ENCODE measurements around the gene CNR2. TPM values are rescaled to one million over a fixed set of nuclear protein-coding genes. Genes with fewer than 3 reads are reported as not detected.

The CNR2 gene
- total and polyA plus RNA-seq, 12 donors: 0.06 to 0.09 (median 0.08) TPM; not detected in 9

- H3K36me3 ChIP-seq (replicated peaks in 1 of 2): no peaks in the 10 kb centered on the region
- no peaks in the 10 kb centered on the region for H3K9me3 ChIP-seq (replicated peaks in 1 of 3)
- intact Hi-C loops (cut with DNase I): no loop called here
- H3K4me3 ChIP-seq: no peak overlapping the region
- H3K27ac ChIP-seq: no peak overlapping the region
- TF ChIP-seq, protein P1, sequence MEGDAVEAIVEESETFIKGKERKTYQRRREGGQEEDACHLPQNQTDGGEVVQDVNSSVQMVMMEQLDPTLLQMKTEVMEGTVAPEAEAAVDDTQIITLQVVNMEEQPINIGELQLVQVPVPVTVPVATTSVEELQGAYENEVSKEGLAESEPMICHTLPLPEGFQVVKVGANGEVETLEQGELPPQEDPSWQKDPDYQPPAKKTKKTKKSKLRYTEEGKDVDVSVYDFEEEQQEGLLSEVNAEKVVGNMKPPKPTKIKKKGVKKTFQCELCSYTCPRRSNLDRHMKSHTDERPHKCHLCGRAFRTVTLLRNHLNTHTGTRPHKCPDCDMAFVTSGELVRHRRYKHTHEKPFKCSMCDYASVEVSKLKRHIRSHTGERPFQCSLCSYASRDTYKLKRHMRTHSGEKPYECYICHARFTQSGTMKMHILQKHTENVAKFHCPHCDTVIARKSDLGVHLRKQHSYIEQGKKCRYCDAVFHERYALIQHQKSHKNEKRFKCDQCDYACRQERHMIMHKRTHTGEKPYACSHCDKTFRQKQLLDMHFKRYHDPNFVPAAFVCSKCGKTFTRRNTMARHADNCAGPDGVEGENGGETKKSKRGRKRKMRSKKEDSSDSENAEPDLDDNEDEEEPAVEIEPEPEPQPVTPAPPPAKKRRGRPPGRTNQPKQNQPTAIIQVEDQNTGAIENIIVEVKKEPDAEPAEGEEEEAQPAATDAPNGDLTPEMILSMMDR (IDR thresholded peaks at IDR 0.05): no peak
- no peak for TF ChIP-seq POLR2A (IDR thresholded peaks at IDR 0.05)
- peaks cover 5 to 12% of the 10 kb centered on the region in 2 donors for H3K4me1 ChIP-seq (replicated peaks in 1 of 2)
- no peaks in the 10 kb centered on the region for H3K27me3 ChIP-seq
- DNase-seq: no peak
- 41 to 70% (median 50%) methylated on average over 3 of the region's 3 CpGs for WGBS, 4 donors
Measured at GRCh38 chr1:23896491-23896890, 16.7 kb downstream of the CNR2 start.

DNA sequence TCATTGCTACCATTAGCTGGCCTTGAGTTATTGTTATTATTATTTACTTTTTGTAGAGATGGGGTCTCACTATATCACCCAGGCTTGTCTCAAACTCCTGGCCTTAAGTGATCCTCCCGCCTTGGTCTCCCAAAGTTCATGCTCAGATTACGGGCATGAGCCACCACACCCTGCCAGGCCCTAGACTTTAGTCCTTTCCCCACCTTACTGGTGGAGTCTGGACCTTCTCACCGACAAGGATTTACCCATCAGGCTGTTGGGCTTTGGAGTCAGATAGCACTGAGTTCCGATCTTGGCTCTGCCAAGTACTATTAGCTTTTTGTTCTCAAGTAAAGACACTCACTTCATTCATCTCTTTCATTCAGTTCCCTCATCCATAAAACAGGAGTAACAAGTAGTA is 17.2 kb downstream of the CNR2 start:
- no peaks in the 10 kb centered on the region for H3K36me3 ChIP-seq (replicated peaks in 1 of 2)
- intact Hi-C loops (cut with DNase I): no loop called here
- WGBS, 4 donors: 69 to 78% (median 72%) methylated on average over 4 of the region's 4 CpGs
- DNase-seq: no peak
- TF ChIP-seq, protein P1 (IDR thresholded peaks at IDR 0.05): no peak
- no peak for TF ChIP-seq POLR2A (IDR thresholded peaks at IDR 0.05)
- H3K9me3 ChIP-seq (replicated peaks in 1 of 3): no peaks in the 10 kb centered on the region
- H3K4me3 ChIP-seq: no peak overlapping the region
- H3K27me3 ChIP-seq: no peaks in the 10 kb centered on the region
- H3K4me1 ChIP-seq (replicated peaks in 1 of 2): peaks cover 5 to 12% of the 10 kb centered on the region in 2 donors
- no peak overlapping the region for H3K27ac ChIP-seq

DNA sequence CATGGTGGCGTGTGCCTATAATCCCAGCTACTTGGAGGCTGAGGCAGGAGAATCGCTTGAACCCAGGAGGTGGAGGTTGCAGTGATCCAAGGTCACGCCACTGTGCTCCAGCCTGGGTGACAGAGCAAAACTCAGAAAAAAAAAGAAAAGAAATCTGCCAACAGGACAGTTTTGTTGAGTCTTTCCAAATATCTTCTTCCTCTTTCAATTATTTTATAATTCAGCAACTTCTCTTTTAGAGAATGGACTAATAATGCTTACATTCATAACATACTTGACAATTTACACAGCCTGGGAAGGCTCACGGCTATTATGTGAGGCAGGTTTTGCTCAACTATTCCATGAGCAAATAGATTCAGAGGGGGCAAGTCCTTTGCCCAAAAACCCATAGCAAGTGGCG is 18.1 kb downstream of the CNR2 start:
- Histone ChIP-seq H3K36me3 (replicated peaks in 1 of 2) (no peaks in the 10 kb centered on the region), H3K4me1 (replicated peaks in 1 of 2) (peaks cover 5 to 12% of the 10 kb centered on the region in 2 donors), H3K27ac (peak overlapping the region in 1 of 5 donors; percentile 34), H3K9me3 (replicated peaks in 1 of 3) (no peaks in the 10 kb centered on the region), H3K27me3 (no peaks in the 10 kb centered on the region), H3K4me3 (no peak overlapping the region)
- TF ChIP-seq, protein P1 (IDR thresholded peaks at IDR 0.05): no peak
- TF ChIP-seq POLR2A (IDR thresholded peaks at IDR 0.05): no peak
- 71 to 82% (median 76%) methylated on average over 5 of the region's 5 CpGs for WGBS, 4 donors
- intact Hi-C loops (cut with DNase I): no loop called here
- DNase-seq: no peak

DNA sequence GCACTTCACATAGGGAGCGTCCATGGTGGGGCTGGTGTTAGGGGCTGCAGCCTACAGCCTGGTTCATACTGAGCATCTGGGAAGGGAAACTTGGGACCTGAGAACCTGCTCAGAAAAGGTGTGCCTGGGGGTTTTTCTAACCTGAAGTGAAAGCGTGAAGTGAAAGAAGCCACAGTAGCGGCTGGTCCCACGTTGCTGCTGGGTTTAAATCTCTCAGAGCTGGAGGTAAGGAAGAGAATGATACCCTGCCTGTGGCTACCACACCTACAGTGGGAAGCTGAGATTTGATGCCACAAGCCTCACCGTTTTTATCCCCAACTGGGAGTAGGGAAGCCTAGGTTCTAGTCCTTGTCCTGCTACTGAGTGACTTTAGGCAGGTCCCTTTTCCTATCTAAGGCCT is 24.1 kb downstream of the CNR2 start:
- DNase-seq: no peak
- intact Hi-C loops (cut with DNase I): no loop called here
- no peaks in the 10 kb centered on the region for H3K9me3 ChIP-seq (replicated peaks in 1 of 3)
- no peak overlapping the region for H3K27ac ChIP-seq
- no peak for TF ChIP-seq POLR2A (IDR thresholded peaks at IDR 0.05)
- TF ChIP-seq, protein P1 (IDR thresholded peaks at IDR 0.05): no peak
- peaks cover 5 to 12% of the 10 kb centered on the region in 2 donors for H3K4me1 ChIP-seq (replicated peaks in 1 of 2)
- H3K4me3 ChIP-seq: no peak overlapping the region
- WGBS, 4 donors: 82 to 88% (median 86%) methylated on average over 5 of the region's 5 CpGs
- no peaks in the 10 kb centered on the region for H3K27me3 ChIP-seq
- H3K36me3 ChIP-seq (replicated peaks in 1 of 2): no peaks in the 10 kb centered on the region
